Measurements from ENCODE around the gene DNMT3A.

DNMT3A gene

DNA sequence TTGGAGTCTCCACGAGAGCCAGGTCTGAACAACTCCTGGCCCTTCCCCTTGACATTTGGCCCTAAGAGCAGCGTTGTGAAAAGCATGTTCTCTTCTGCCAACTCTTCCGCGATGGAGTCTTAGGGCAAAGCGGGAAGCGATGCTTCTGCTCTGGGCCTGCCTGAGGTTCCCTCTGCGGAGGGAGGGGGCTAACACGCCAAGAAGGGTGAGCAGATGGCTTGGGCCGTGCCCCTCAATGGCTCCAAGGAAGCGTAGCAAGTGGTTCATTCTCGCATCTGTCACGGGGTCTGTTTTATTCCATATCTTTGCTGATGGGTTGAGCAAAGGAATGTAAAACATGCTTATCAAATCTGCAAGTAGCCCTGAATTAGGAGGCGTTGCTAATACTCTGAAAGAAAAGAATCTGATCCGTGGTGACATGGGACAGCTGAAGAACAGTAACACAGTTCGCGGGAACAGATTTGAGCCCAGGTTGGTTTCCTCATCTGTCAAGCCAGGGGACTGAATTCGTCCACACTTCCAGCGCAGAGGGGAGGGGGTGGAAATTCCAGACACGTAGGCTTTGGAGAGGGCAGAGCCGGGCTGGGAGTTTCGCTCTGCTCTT is 38.0 kb downstream of the DNMT3A start:
- DNase-seq, result no peak

DNA sequence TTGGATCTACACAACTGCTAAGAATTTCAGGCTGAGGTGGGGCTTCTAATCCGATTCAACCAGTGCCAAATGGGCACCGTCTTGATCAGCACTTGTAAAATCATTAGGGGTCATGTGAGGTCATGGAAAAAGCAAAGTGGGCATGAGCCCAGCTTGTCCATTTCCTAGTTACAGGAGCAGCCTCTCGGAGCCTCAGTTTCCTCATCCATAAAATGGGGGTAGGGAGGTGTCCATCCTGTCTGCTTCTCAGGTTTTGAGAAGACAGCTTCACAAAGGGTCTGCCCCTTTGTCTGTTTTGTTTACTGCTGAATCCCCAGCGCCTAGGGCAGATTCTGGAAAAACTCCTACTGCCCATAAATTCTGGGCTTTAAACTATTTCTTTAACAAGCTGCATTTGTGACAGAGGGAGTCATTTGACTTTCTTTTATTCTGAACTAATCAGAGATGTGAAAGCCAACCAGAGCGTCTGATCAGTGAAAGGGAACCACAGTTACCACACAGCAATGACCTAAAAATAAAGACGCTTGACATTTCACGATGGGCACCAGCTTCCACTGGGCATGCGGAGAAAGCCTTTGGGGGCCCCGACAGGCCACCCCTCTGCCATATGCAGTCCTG is 38.9 kb downstream of the DNMT3A start:
- no peak for DNase-seq

- no peak for DNase-seq
These were observed 40.0 kb downstream of the DNMT3A start for GRCh38 chr2:25301453-25302352.

DNA sequence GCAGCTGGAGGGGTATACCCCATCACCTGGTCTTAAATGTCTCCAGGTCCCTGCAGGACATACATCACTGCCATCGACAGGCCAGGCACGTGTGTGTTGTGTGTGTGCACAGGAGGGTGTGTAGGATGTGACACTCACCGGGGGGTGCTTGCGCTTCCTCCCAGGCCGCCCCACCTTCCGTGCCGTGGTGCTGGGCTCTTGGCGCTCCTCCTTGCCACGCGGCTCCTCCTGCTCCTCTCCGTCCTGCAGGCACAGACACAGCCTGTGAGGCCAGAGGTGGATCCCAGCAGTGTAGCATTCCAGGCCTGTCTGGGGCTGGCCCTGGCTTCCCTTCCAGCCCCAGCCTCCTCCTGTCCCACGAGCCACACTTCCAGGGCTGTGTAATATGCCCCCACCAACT is 41.7 kb downstream of the DNMT3A start:
- no peak for DNase-seq

DNA sequence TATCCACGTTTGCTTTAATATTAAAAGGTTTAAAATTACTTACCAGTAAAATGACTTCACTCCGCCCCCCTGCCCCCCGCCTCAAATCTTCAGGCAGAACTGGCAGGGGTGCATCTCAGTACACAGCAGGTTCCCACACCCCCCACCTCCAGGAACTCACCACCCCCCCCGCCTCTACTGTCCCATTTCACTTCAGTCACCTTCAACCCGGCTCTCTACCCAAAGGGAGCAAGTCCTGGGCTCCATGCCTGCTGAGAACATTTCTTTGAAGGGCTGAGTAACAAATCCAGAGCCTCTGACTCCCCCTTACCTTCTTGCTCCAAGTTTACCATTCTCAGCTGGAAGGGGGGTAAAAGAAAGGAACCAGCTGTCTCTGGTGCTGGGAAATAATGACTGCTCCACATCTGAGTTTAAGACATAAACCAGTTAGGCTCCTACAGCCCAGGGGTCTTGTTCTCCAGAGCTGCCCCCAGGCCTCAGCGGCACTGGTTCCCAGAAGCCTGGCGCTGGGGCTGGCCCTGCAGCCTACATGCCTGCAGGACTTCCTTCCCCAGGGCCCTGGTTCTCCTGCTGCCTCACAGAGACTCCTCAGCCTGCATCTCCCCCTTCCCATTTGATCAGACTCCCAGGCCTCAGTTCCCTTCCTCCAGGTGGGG is 42.8 kb downstream of the DNMT3A start:
- DNase-seq, result no peak

DNA sequence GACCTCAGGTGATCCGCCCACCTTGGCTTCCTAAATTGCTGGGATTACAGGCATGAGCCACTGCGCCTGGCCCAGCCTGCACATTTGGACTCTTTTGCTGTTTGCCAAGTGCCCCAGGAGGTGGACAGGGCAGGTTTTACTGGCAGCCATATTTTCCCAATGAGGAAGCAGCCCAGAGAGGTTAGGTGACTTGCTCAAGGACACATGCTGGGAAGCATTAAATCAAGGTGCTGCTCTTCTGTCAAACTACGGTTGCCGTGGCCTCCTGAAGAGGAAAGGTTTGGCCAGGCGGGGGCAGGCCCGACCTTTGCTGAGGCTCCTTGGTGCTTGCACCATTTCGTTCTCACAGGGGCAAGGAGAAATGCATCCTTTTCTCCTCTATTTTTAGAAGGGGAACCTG is 44.0 kb downstream of the DNMT3A start:
- DNase-seq, result no peak

- no peak for DNase-seq
These were observed 46.1 kb downstream of the DNMT3A start for GRCh38 chr2:25295621-25296020.

- peak; percentile 81 for DNase-seq
These were observed 46.9 kb downstream of the DNMT3A start for GRCh38 chr2:25294573-25295462.

GRCh38 chr2:25293958-25294562 is 47.7 kb downstream of the DNMT3A start:
- no peak for DNase-seq

- no peak for DNase-seq
These were observed 48.6 kb downstream of the DNMT3A start for GRCh38 chr2:25293145-25293544.

DNA sequence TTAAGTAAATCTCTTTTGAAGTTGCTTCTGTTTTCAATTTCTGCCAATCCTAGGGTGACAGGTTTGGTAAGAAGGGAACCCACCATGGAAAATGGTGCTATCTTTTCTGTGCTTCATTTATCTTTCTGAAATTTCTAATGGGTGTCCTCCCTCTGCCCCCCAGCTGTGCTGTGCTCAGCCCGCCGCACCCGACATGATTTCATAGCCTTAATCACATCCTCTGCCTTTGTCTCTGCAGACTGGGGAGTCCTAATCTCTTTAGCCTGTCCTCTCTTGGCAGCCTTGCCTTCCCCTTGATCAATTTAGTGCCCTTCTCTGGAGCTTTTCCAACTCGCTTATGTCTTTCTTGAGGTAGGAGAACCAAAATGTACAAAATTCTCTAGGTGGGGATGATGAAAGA is 49.3 kb downstream of the DNMT3A start:
- DNase-seq, result no peak

GRCh38 chr2:25290811-25291495 is 50.8 kb downstream of the DNMT3A start:
- DNase-seq, result peak; percentile 80

DNA sequence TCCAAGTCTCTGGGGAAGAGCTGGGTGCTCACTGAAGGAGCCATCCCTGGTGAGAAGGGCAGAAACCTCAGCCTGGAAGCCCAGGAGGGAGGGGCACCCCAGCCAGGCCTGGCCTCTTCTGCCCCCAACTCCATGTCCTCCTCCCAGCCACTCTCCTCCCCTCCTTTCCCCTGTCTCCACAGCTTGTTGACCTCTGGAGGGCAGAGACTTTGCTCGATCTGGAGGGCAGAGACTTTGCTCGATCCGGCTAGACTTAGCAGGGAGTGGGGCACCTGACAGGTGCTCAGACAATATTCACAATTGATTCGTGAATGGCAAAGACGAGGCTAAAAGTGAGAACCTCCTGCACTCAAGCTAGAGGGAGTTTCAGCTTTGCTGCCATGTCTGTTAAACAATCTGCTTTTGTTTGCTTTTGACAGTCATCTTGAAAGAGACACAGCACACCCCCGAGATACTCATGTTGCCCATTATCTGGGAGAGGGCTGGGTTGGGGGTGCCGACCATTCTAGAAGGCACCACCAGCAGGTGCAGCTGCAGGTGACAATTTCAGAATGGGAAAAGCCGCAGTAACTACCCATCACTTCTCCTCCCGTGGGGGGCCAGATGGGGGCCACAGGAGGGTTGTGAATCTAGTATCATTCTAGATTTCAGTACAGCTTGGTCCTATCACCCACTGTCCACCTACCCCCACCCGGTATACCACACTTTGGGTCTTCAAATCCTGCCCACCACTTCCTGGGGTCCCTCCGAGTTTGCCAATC is 54.8 kb downstream of the DNMT3A start:
- DNase-seq, result no peak

DNA sequence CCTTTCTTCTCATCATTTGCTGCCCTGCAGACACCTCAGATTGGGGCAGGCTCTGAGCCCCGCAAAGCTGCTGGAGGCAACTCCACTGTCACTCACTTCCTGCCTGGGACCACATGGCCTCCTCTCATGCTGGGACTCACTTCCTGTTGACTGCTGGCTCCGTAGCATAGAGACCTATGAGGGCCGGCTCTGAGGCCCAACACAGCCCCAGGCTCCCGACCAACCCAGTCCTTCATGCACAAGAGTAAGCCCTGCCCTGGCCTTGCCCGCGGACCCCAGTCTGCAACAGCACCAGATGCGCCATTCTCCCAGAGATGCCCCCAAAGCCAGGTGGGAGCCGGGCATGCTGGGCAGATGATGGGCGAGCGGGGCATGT is 55.7 kb downstream of the DNMT3A start:
- no peak for DNase-seq

GRCh38 chr2:25285265-25286024 is 56.3 kb downstream of the DNMT3A start:
- DNase-seq, result no peak

DNA sequence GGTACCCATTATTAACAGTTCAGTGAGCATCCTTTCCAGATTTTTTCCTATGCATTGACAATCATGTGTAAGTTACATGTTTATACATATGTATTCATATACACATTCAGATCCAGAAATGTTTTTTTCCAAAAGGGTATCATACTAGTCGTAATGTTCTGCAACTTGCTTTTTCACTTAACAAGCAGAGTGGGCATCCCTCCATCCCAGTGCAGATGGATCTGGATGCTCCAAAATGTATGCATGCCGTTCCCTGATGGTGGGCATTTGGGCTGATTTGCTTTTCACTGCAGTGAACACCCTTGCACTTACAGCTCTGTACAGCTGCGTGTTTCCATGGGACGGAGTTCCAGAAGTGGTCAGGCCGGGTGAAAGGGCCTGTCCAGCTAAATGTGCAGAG is 57.0 kb downstream of the DNMT3A start:
- DNase-seq, result no peak

- no peak for DNase-seq
These were observed 57.8 kb downstream of the DNMT3A start for GRCh38 chr2:25283921-25284320.

DNA sequence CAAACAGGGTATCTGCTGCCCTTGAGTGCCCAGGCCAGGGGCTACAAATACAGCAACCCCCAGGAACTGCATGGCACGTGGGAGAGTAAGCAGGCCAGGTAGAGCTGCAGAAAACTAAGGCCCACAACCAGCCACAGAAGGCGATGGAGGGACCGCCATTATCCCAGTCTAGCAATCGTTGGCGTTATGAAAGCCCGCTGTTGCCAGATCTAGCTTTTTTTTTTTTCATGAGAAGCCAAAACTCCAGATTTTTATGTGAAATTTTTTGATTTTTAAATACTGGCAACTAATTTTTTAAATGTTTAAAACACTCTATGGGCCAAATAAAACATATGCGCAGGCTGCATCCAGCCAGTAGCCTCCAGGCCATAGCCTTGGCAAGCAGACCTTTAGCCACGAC is 59.8 kb downstream of the DNMT3A start:
- DNase-seq, result no peak

GRCh38 chr2:25281522-25281921 is 60.2 kb downstream of the DNMT3A start:
- no peak for DNase-seq

Measured in SHP77 treated with DMSO at 0.1 percent for 48 hours (cell line).